ENCODE data around the gene GPATCH2L.

GRCh38 chr14:76106188-76106587 lies 45.5 kb upstream of the GPATCH2L start:
- TF ChIP-seq CTCF (conservative IDR thresholded peaks at IDR 0.05 in 1 of 2, IDR thresholded peaks at IDR 0.05 in 1 of 2; ENCODE audit: extremely low read depth in 1 of 2, insufficient read depth in 1 of 2, low read depth in 1 of 2, low read length in 2 of 2) (no peak), EZH2 (IDR thresholded peaks at IDR 0.05; ENCODE audit: borderline replicate concordance, low read length) (no peak)
